ENCODE results near the gene MAPK1. TPM values are rescaled to one million over a fixed set of nuclear protein-coding genes. Genes with fewer than 3 reads are reported as not detected.
"Not testable (repeated sequence)": the region's sequence is repeated elsewhere in the genome, so short reads cannot be mapped to it uniquely, and the experiment has no call there.

The MAPK1 gene
- 100 to 1,000 TPM; 141 to 144 TPM for total RNA-seq

- peak; percentile 94 for ATAC-seq
- POLR2A ChIA-PET, result interaction anchor here (0.9 to 2.4 kb wide), 7 partner anchors 10 to 132 kb away, joined by 3 to 12 read pairs (median 4); no protein-coding TSS in a partner anchor
- Mint-ChIP-seq H3K27ac (peak within 1 kb of the TSS; percentile 95), H3K27me3 (ENCODE audit: low read depth) (peaks cover 4% of the 10 kb centered on the region), H3K9me3 (ENCODE audit: insufficient read depth) (no peaks in the 10 kb centered on the region), H3K4me1 (ENCODE audit: low read depth) (peaks cover 38% of the 10 kb centered on the region), H3K36me3 (ENCODE audit: low read depth) (peaks cover 20% of the 10 kb centered on the region), H3K4me3 (peak within 1 kb of the TSS; percentile 93)
- peak; percentile 96 for DNase-seq
- CTCF ChIA-PET, result interaction anchor here (1.0 to 1.1 kb wide), 3 partner anchors 9 to 71 kb away, joined by 3 to 5 read pairs (median 3); no protein-coding TSS in a partner anchor
These were observed at the start of gene MAPK1 for GRCh38 chr22:21867528-21868266. TSS of gene MAPK1 (minus strand) at chr22:21867645. CDS start at chr22:21867440, 205 bp downstream.

GRCh38 chr22:21916309-21916918, 49.0 kb upstream of the MAPK1 start:
- no peaks in the 10 kb centered on the region for H3K4me1 Mint-ChIP-seq (ENCODE audit: low read depth)
- H3K9me3 Mint-ChIP-seq (ENCODE audit: insufficient read depth), result no peaks in the 10 kb centered on the region
- CTCF ChIA-PET, result interaction anchor here (2.8 kb wide), 1 partner anchor 22 kb away, joined by 7 read pairs; no protein-coding TSS in a partner anchor
- no peak for ATAC-seq
- no peak for DNase-seq
- H3K4me3 Mint-ChIP-seq, result no peak overlapping the region
- POLR2A ChIA-PET, result no interaction called here
- H3K36me3 Mint-ChIP-seq (ENCODE audit: low read depth), result no peaks in the 10 kb centered on the region
- no peak overlapping the region for H3K27ac Mint-ChIP-seq
- no peaks in the 10 kb centered on the region for H3K27me3 Mint-ChIP-seq (ENCODE audit: low read depth)

- ATAC-seq (no peak), DNase-seq (no peak)
- POLR2A ChIA-PET, result interaction anchor here (0.6 kb wide), 1 partner anchor 236 kb away, joined by 5 read pairs; no protein-coding TSS in a partner anchor
- Mint-ChIP-seq H3K27me3 (ENCODE audit: low read depth) (no peaks in the 10 kb centered on the region), H3K4me3 (no peak overlapping the region), H3K9me3 (ENCODE audit: insufficient read depth) (no peaks in the 10 kb centered on the region), H3K27ac (no peak overlapping the region), H3K4me1 (ENCODE audit: low read depth) (no peaks in the 10 kb centered on the region), H3K36me3 (ENCODE audit: low read depth) (no peaks in the 10 kb centered on the region)
- CTCF ChIA-PET, result interaction anchor here (1.4 to 2.8 kb wide), 2 partner anchors 23 to 56 kb away, joined by 3 to 7 read pairs; no protein-coding TSS in a partner anchor
These were observed 48.3 kb upstream of the MAPK1 start for GRCh38 chr22:21915624-21916308.

GRCh38 chr22:21914033-21914642, 46.7 kb upstream of the MAPK1 start:
- H3K36me3 Mint-ChIP-seq (ENCODE audit: low read depth); H3K4me1 Mint-ChIP-seq (ENCODE audit: low read depth); DNase-seq; ATAC-seq; H3K27ac Mint-ChIP-seq; H3K9me3 Mint-ChIP-seq (ENCODE audit: insufficient read depth); POLR2A ChIA-PET; CTCF ChIA-PET; H3K4me3 Mint-ChIP-seq; H3K27me3 Mint-ChIP-seq (ENCODE audit: low read depth): not testable (repeated sequence)

- H3K36me3 Mint-ChIP-seq (ENCODE audit: low read depth); H3K9me3 Mint-ChIP-seq (ENCODE audit: insufficient read depth); POLR2A ChIA-PET; H3K27ac Mint-ChIP-seq; H3K4me1 Mint-ChIP-seq (ENCODE audit: low read depth); CTCF ChIA-PET; H3K4me3 Mint-ChIP-seq; DNase-seq; ATAC-seq; H3K27me3 Mint-ChIP-seq (ENCODE audit: low read depth): not testable (repeated sequence)
These were observed 42.9 kb upstream of the MAPK1 start for GRCh38 chr22:21910367-21910766.

- Mint-ChIP-seq H3K27ac (no peak overlapping the region), H3K4me1 (ENCODE audit: low read depth) (no peaks in the 10 kb centered on the region), H3K36me3 (ENCODE audit: low read depth) (no peaks in the 10 kb centered on the region), H3K27me3 (ENCODE audit: low read depth) (no peaks in the 10 kb centered on the region), H3K4me3 (no peak overlapping the region), H3K9me3 (ENCODE audit: insufficient read depth) (no peaks in the 10 kb centered on the region)
- no peak for ATAC-seq
- ChIA-PET POLR2A (no interaction called here), CTCF (no interaction called here)
- no peak for DNase-seq
These were observed 42.4 kb upstream of the MAPK1 start for GRCh38 chr22:21909871-21910270.

- CTCF ChIA-PET, result interaction anchor here (1.0 kb wide), 1 partner anchor 30 kb away, joined by 3 read pairs; no protein-coding TSS in a partner anchor
- H3K27ac Mint-ChIP-seq, result no peak overlapping the region
- H3K9me3 Mint-ChIP-seq (ENCODE audit: insufficient read depth), result no peaks in the 10 kb centered on the region
- no peaks in the 10 kb centered on the region for H3K4me1 Mint-ChIP-seq (ENCODE audit: low read depth)
- ATAC-seq, result no peak
- no peak for DNase-seq
- POLR2A ChIA-PET, result no interaction called here
- no peaks in the 10 kb centered on the region for H3K27me3 Mint-ChIP-seq (ENCODE audit: low read depth)
- H3K36me3 Mint-ChIP-seq (ENCODE audit: low read depth), result no peaks in the 10 kb centered on the region
- no peak overlapping the region for H3K4me3 Mint-ChIP-seq
These were observed 40.4 kb upstream of the MAPK1 start for GRCh38 chr22:21907638-21908522.

GRCh38 chr22:21905234-21905633, 37.8 kb upstream of the MAPK1 start:
- H3K4me1 Mint-ChIP-seq (ENCODE audit: low read depth); H3K27me3 Mint-ChIP-seq (ENCODE audit: low read depth); CTCF ChIA-PET; ATAC-seq; POLR2A ChIA-PET; H3K9me3 Mint-ChIP-seq (ENCODE audit: insufficient read depth); H3K27ac Mint-ChIP-seq; DNase-seq; H3K4me3 Mint-ChIP-seq; H3K36me3 Mint-ChIP-seq (ENCODE audit: low read depth): not testable (repeated sequence)

- no peak for DNase-seq
- Mint-ChIP-seq H3K9me3 (ENCODE audit: insufficient read depth) (no peaks in the 10 kb centered on the region), H3K4me3 (no peak overlapping the region), H3K36me3 (ENCODE audit: low read depth) (no peaks in the 10 kb centered on the region), H3K27ac (no peak overlapping the region), H3K27me3 (ENCODE audit: low read depth) (peaks cover 3% of the 10 kb centered on the region), H3K4me1 (ENCODE audit: low read depth) (no peaks in the 10 kb centered on the region)
- POLR2A ChIA-PET, result no interaction called here
- CTCF ChIA-PET, result no interaction called here
- ATAC-seq, result no peak
These were observed 36.9 kb upstream of the MAPK1 start for GRCh38 chr22:21904250-21904789.

GRCh38 chr22:21903283-21903682, 35.8 kb upstream of the MAPK1 start:
- H3K4me3 Mint-ChIP-seq, result no peak overlapping the region
- peaks cover 3% of the 10 kb centered on the region for H3K27me3 Mint-ChIP-seq (ENCODE audit: low read depth)
- no peak overlapping the region for H3K27ac Mint-ChIP-seq
- H3K9me3 Mint-ChIP-seq (ENCODE audit: insufficient read depth), result no peaks in the 10 kb centered on the region
- H3K4me1 Mint-ChIP-seq (ENCODE audit: low read depth), result no peaks in the 10 kb centered on the region
- H3K36me3 Mint-ChIP-seq (ENCODE audit: low read depth), result no peaks in the 10 kb centered on the region
- ATAC-seq (no peak), DNase-seq (no peak)
- ChIA-PET CTCF (no interaction called here), POLR2A (no interaction called here)

Data from activated CD8-positive, alpha-beta T cell treated with anti-CD3 and anti-CD28 coated beads, Interleukin-2, amount 10 ng/mL, durations not matched to agents 7 days and 5 days (primary cell).